Breast epithelium (tissue), 3 donors: ENCODE measurements around the gene ARPIN.
"Not testable (repeated sequence)": the region's sequence is repeated elsewhere in the genome, so short reads cannot be mapped to it uniquely, and the experiment has no call there.

ENCODE experiments used
- POLR2AphosphoS5 ChIP-seq, 3 donors: sonication (generic); formaldehyde crosslinking; IDR thresholded peaks; one replicate each; pipeline ENCODE4 v1.6.1; 2017; ENCODE audit warnings: antibody characterized with exemption in 3 of 3
- TF ChIP-seq, protein P1 (sequence below), 3 donors: fragments of 450-650 bp; IDR thresholded peaks; one replicate each; pipeline ENCODE4 v1.5.1; 2016 to 2017; ENCODE audit warnings: antibody characterized with exemption in 3 of 3, mild to moderate bottlenecking in 3 of 3, moderate library complexity in 3 of 3

DNA sequence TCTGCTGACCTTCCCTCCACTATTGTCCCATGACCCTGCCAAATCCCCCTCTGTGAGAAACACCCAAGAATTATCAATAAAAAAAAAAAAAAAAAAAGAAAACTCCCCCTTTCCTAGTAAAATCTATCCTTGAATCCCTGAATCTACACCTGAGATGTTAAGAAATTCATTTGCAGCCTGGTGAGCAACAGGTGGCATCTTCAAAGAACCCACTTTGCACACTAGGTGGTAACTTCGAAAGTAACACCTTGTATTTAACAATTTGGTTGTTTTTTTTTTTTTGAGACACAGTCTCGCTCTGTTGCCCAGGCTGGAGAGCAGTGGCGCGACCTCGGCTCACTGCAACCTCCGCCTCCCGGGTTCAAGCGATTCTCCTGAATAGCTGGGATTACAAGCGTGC, 43.3 kb downstream of the ARPIN start:
- TF ChIP-seq POLR2AphosphoS5 (IDR thresholded peaks at IDR 0.05): not testable (repeated sequence)
- TF ChIP-seq, protein P1, sequence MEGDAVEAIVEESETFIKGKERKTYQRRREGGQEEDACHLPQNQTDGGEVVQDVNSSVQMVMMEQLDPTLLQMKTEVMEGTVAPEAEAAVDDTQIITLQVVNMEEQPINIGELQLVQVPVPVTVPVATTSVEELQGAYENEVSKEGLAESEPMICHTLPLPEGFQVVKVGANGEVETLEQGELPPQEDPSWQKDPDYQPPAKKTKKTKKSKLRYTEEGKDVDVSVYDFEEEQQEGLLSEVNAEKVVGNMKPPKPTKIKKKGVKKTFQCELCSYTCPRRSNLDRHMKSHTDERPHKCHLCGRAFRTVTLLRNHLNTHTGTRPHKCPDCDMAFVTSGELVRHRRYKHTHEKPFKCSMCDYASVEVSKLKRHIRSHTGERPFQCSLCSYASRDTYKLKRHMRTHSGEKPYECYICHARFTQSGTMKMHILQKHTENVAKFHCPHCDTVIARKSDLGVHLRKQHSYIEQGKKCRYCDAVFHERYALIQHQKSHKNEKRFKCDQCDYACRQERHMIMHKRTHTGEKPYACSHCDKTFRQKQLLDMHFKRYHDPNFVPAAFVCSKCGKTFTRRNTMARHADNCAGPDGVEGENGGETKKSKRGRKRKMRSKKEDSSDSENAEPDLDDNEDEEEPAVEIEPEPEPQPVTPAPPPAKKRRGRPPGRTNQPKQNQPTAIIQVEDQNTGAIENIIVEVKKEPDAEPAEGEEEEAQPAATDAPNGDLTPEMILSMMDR (IDR thresholded peaks at IDR 0.05): not testable (repeated sequence)
